GM23338 (cell line): ENCODE data around the gene TSPAN3. TPM values are rescaled to one million over a fixed set of nuclear protein-coding genes. Genes with fewer than 3 reads are reported as not detected.

Experiments
- ATAC-seq: fragments of 200-7000 bp; cut with Tn5 transposase; 3 replicates; pipeline ENCODE4 v1.9.1; 2020
- DNase-seq: peaks from one replicate; pipeline ENCODE4 v3.0.0-alpha.2; 2015; ENCODE audit warnings: low spot score
- H2AFZ ChIP-seq: fragments of 200-600 bp; sonication (generic); 2 replicates; pipeline ENCODE4 v1.8.0; 2016; ENCODE audit warnings: antibody characterized with exemption, mild to moderate bottlenecking, moderate library complexity
- H3F3A ChIP-seq: fragments of 200-600 bp; sonication (generic); replicated peaks from 2 replicates; pipeline ENCODE4 v1.8.0; 2017; ENCODE audit warnings: antibody characterized with exemption, mixed run types, low read depth
- H3K27ac ChIP-seq: fragments of 200-600 bp; sonication (generic); 2 replicates; pipeline ENCODE4 v1.6.1; 2016; ENCODE audit warnings: low read depth
- H3K27me3 ChIP-seq: fragments of 200-600 bp; sonication (generic); 2 replicates; pipeline ENCODE4 v1.8.0; 2016; ENCODE audit warnings: mild to moderate bottlenecking, mixed run types, moderate library complexity; ENCODE audit not compliant: insufficient read depth
- H3K36me3 ChIP-seq: fragments of 200-600 bp; sonication (generic); 2 replicates; pipeline ENCODE4 v1.8.0; 2016; ENCODE audit warnings: mild to moderate bottlenecking; ENCODE audit not compliant: insufficient read depth
- H3K4me1 ChIP-seq: fragments of 200-600 bp; sonication (generic); 2 replicates; pipeline ENCODE4 v1.8.0; 2016; ENCODE audit warnings: mild to moderate bottlenecking, moderate library complexity; ENCODE audit not compliant: insufficient read depth
- H3K4me2 ChIP-seq: fragments of 200-600 bp; sonication (generic); 2 replicates; pipeline ENCODE4 v1.7.1; 2017; ENCODE audit warnings: mixed run types
- H3K4me3 ChIP-seq: fragments of 200-600 bp; sonication (generic); 2 replicates; pipeline ENCODE4 v1.6.1; 2016; ENCODE audit warnings: mixed run types
- H3K79me2 ChIP-seq: fragments of 200-600 bp; sonication (generic); replicated peaks from 2 replicates; pipeline ENCODE4 v1.8.0; 2017; ENCODE audit warnings: mild to moderate bottlenecking; ENCODE audit not compliant: insufficient read depth
- H3K9me2 ChIP-seq: fragments of 200-600 bp; sonication (generic); 2 replicates; pipeline ENCODE4 v1.8.0; 2017; ENCODE audit not compliant: insufficient read depth
- H4K20me1 ChIP-seq: fragments of 200-600 bp; sonication (generic); replicated peaks from 2 replicates; pipeline ENCODE4 v1.8.0; 2017; ENCODE audit warnings: mild to moderate bottlenecking; ENCODE audit not compliant: insufficient read depth
- H3K27ac Mint-ChIP-seq: 2 replicates; pipeline ENCODE4 v1.8.0; 2020; ENCODE audit warnings: inconsistent platforms, mild to moderate bottlenecking, moderate library complexity, mixed read lengths
- H3K27me3 Mint-ChIP-seq: 3 replicates; pipeline ENCODE4 v1.8.0; 2022; ENCODE audit warnings: low read depth, mild to moderate bottlenecking, moderate library complexity, mixed read lengths, inconsistent platforms; ENCODE audit not compliant: insufficient read depth, poor library complexity
- H3K36me3 Mint-ChIP-seq: 3 replicates; pipeline ENCODE4 v1.8.0; 2021; ENCODE audit warnings: low read depth, mild to moderate bottlenecking, inconsistent platforms, moderate library complexity, mixed read lengths
- H3K4me1 Mint-ChIP-seq: 3 replicates; pipeline ENCODE4 v1.8.0; 2020; ENCODE audit warnings: mild to moderate bottlenecking, inconsistent platforms, mixed read lengths
- H3K4me3 Mint-ChIP-seq: 3 replicates; pipeline ENCODE4 v1.8.0; 2021; ENCODE audit warnings: moderate library complexity, mild to moderate bottlenecking, inconsistent platforms, mixed read lengths
- H3K9me3 Mint-ChIP-seq: 3 replicates; pipeline ENCODE4 v1.8.0; 2020; ENCODE audit warnings: moderate library complexity, mild to moderate bottlenecking, inconsistent platforms, mixed read lengths
- EZH2 ChIP-seq: fragments of 200-600 bp; sonication (generic); IDR thresholded peaks from one replicate; pipeline ENCODE4 v1.8.0; 2017; ENCODE audit warnings: antibody characterized with exemption, mild to moderate bottlenecking, low read depth; ENCODE audit not compliant: unreplicated experiment
- EZH2phosphoT487 ChIP-seq: fragments of 200-600 bp; sonication (generic); IDR thresholded peaks from one replicate; pipeline ENCODE4 v1.8.1; 2018; ENCODE audit warnings: antibody characterized with exemption; ENCODE audit not compliant: unreplicated experiment
- JUNB ChIP-seq: IDR thresholded peaks from one replicate; pipeline ENCODE4 v1.6.1; 2016; ENCODE audit warnings: antibody characterized with exemption; ENCODE audit not compliant: unreplicated experiment
- POLR2AphosphoS5 ChIP-seq: IDR thresholded peaks from 2 replicates; pipeline ENCODE4 v1.6.1; 2016; ENCODE audit warnings: antibody characterized with exemption, low read depth
- ZNF114 ChIP-seq: fragments of 250-450 bp; sonication (Bioruptor Pico); IDR thresholded peaks from 2 replicates; pipeline ENCODE4 v1.5.0; 2020; ENCODE audit warnings: mild to moderate bottlenecking, moderate library complexity
- ZNF331 ChIP-seq: fragments of 250-450 bp; sonication (Bioruptor Pico); IDR thresholded peaks from 2 replicates; pipeline ENCODE4 v1.5.0; 2020; ENCODE audit warnings: low read depth, mild to moderate bottlenecking, moderate library complexity
- ZNF462 ChIP-seq: fragments of 250-450 bp; sonication (Bioruptor Pico); IDR thresholded peaks from 2 replicates; pipeline ENCODE4 v1.5.0; 2020; ENCODE audit warnings: mild to moderate bottlenecking, moderate library complexity
- polyA plus RNA-seq: library from polyadenylated mRNA; unstranded; fragments of >200 nt; fragmentation: Nextera tagmentation; extraction: Ambion mirVana; gene quantifications from 2 replicates; pipeline ENCODE4 v1.2.1, GENCODE V29; 2016
- total RNA-seq: library from RNA; depleted of rRNA; stranded (reverse); fragments of >200 nt; shearing (Covaris generic); gene quantifications from 2 replicates; pipeline ENCODE4 v1.2.3, GENCODE V29; 2014

TSPAN3 gene
- total and polyA plus RNA-seq, 2 experiments from 2014 or later, result 72.5 to 159 TPM

GRCh38 chr15:77042955-77043920, 27.7 kb downstream of the TSPAN3 start (continued):
- TF ChIP-seq JUNB (no peak), EZH2 (no peak), ZNF331 (CRISPR knock-in tag) (no peak), ZNF114 (CRISPR knock-in tag) (no peak), ZNF462 (CRISPR knock-in tag) (no peak), EZH2phosphoT487 (no peak), POLR2AphosphoS5 (no peak)

- Mint-ChIP-seq H3K9me3 (peaks cover 19% of the 10 kb centered on the region), H3K27ac (no peak overlapping the region), H3K4me1 (no peaks in the 10 kb centered on the region), H3K36me3 (peaks cover 62% of the 10 kb centered on the region), H3K27me3 (peaks cover 13% of the 10 kb centered on the region), H3K4me3 (no peak overlapping the region)
- H3K4me3 ChIP-seq, result no peak overlapping the region
- H2AFZ ChIP-seq, result no peak overlapping the region
- H3K4me2 ChIP-seq, result no peak overlapping the region
- no peaks in the 10 kb centered on the region for H3F3A ChIP-seq
- no peaks in the 10 kb centered on the region for H3K79me2 ChIP-seq
- no peaks in the 10 kb centered on the region for H3K9me2 ChIP-seq
- H3K27ac ChIP-seq, result no peak overlapping the region
- H3K4me1 ChIP-seq, result no peaks in the 10 kb centered on the region
- no peak for DNase-seq
- no peaks in the 10 kb centered on the region for H3K27me3 ChIP-seq
- no peak for ATAC-seq
- peaks cover 2% of the 10 kb centered on the region; the same call in 1 of the 2 replicates for H3K36me3 ChIP-seq
- H4K20me1 ChIP-seq, result peaks cover 5% of the 10 kb centered on the region; the same call in 1 of the 2 replicates
- TF ChIP-seq EZH2 (no peak), ZNF462 (CRISPR knock-in tag) (no peak), EZH2phosphoT487 (no peak), ZNF331 (CRISPR knock-in tag) (no peak)
Observed at GRCh38 chr15:77042245-77042919, 28.5 kb downstream of the TSPAN3 start.
